Astrocyte of the cerebellum (primary cell): ENCODE data around the gene ADISSP.

ENCODE experiments used
- DNase-seq: peaks from one replicate; pipeline ENCODE4 v3.0.0-alpha.2; 2011; ENCODE audit warnings: low read depth
- H3K4me3 ChIP-seq: 2 replicates; pipeline ENCODE4 v1.5.1; 2011; ENCODE audit warnings: mild to moderate bottlenecking, low read depth, low read length, moderate library complexity
- in situ Hi-C: cut with HindIII; loops from 2 replicates; pipeline ENCODE4 v1.10.0; 2017; ENCODE audit warnings: low sequenced_read_pairs
- TF ChIP-seq, protein P1 (sequence below): IDR thresholded peaks from 2 replicates; pipeline ENCODE4 v1.5.1; 2012; ENCODE audit warnings: low read length, low read depth, moderate library complexity, mild to moderate bottlenecking; ENCODE audit errors: missing control alignments

The ADISSP gene

DNA sequence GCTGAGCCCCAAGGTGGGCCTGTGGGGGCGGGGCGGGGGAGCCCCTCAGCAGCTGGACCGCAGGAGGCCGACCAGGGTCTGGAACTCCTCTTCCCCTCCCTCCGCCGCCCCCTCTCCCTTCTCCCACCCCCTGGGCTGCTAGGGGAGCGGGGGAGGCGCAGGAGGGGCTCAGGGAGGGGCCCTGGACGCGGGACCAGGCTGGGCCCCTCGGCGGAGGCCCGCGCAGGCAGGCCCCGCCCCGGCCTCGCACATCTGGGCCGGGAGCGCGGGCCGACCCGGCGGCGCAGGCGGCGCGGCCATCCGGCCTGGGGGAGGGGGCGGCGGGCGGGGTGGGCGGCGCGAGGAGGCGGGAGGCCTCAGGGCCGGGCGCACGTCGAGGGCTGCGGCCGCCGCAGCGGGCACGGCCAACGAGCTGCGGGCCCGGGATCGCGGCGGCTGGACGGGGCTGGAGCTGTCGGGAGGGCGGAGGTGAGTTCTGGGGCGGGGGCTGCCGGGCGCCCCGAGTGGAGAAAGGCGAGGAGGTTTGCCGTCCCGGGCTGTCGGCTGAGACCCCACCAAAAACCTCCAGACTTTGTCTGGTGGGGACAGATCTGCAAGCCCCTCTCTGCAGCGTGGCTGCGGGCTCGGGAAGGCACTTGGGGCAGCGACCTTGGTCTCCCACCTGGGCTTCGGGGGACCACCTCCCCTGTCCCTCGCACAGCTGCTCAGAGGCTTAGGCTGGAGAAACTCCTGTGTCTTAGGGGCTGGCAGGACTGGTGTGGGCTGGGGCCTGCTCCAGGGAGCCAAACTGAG is 35.0 kb downstream of the ADISSP start, which contains the start of gene HSPA12B:
Gene HSPA12B, plus strand, starts transcription at position 359 of the 792 bp plus-strand sequence. CDS start 5,990 bp downstream, outside the sequence.
- TF ChIP-seq, protein P1, sequence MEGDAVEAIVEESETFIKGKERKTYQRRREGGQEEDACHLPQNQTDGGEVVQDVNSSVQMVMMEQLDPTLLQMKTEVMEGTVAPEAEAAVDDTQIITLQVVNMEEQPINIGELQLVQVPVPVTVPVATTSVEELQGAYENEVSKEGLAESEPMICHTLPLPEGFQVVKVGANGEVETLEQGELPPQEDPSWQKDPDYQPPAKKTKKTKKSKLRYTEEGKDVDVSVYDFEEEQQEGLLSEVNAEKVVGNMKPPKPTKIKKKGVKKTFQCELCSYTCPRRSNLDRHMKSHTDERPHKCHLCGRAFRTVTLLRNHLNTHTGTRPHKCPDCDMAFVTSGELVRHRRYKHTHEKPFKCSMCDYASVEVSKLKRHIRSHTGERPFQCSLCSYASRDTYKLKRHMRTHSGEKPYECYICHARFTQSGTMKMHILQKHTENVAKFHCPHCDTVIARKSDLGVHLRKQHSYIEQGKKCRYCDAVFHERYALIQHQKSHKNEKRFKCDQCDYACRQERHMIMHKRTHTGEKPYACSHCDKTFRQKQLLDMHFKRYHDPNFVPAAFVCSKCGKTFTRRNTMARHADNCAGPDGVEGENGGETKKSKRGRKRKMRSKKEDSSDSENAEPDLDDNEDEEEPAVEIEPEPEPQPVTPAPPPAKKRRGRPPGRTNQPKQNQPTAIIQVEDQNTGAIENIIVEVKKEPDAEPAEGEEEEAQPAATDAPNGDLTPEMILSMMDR: no peak
- no peak within 1 kb of the TSS for H3K4me3 ChIP-seq
- no peak for DNase-seq
- in situ Hi-C loops: no loop called here

DNA sequence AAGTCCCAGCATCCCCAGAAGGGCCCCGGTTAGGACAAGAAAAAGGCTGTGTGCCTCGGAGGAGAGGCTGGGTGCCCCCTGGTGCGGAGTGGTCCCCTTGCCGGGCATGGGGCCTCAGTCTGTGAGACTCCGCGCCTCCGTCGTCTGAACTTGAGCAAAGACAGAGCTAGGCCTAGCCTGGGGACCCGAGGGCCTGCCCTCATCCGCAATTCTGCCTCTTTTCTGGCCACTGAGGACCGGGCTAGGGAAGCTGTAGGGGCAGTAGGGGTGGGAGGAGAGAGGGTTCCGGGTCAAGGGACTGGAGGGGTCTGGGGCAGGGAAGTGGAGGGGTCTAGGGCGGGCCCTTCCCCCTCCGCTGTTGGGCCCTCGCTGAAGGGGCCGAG is 35.6 kb downstream of the ADISSP start:
- DNase-seq: no peak
- in situ Hi-C loops: no loop called here
- no peak overlapping the region for H3K4me3 ChIP-seq
- TF ChIP-seq, protein P1: no peak

DNA sequence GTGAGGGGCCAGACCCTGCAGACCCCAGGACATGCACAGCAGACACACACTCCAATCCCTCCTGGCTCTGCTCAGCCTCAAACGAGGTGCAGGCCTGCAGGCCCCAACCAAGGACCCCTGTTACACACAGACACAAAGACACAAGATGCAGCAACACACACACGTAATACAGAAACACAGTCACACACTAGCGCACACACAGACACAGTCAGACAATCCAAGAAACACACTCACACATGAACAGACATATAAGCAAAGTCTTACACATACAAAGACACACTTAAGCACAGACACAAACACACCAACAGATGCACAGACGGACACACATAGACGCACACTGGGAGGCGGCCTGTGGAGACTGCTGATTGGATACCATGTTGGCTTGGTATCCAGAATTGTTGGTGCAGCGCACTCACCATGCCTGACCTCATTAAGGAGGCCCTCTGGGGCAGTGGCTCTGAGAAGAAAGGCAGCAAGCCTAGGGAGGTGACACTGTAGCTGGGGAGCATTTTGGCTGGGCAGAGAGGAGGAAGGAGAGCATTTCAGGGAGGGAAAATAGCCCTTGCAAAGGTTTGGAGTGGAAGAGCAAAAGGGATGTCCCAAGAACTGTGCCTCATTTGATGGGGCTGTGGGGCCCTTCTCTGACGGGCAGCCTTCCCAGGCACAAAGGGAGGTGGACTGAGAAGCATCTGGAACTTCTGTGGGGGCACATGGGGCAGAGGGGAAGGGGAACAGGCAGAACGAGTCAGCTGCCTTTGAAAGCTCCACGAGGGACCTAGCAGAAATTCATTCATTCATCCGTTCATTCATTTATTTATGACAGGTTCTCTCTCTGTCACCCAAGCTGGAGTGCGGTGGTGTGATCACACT is 36.5 kb downstream of the ADISSP start:
- DNase-seq: no peak
- TF ChIP-seq, protein P1: no peak
- in situ Hi-C loops: no loop called here
- no peak overlapping the region for H3K4me3 ChIP-seq

DNA sequence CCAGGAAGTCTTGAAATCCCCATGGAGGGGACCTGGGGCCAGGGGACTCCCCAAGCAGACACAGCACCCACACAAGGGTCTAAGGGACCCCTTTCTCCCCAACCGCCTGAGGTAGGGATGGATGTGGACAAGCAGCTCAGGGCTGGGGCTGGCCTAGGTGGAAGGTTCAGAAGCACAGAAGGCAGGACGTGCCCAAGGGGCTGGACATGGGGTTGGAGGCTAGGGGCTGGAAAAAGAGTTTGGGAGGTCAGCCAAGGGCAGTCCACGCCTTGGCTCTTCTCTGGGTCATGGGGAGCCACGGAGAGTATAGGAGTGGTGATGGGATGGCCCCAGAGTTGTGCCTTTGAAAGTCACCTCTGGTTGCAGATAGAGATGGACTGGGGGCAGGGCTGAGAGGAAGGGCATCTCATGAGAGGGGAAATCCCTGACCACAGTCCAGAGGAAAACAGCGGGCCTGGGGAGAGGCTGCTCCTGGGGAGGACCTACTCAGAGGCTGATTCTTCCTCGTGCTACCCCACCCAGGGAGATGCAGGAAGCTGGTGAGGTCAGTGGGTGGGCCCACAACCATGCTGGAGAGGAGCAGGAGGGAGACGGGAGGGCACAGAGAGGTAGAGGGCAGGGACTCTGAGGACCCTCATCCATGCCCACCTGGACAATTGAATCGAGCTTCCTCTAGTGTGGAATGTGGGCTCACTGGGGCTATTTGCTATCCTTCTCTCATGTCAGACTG is 37.6 kb downstream of the ADISSP start:
- TF ChIP-seq, protein P1: no peak
- DNase-seq: no peak
- in situ Hi-C loops: no loop called here
- no peak overlapping the region for H3K4me3 ChIP-seq

DNA sequence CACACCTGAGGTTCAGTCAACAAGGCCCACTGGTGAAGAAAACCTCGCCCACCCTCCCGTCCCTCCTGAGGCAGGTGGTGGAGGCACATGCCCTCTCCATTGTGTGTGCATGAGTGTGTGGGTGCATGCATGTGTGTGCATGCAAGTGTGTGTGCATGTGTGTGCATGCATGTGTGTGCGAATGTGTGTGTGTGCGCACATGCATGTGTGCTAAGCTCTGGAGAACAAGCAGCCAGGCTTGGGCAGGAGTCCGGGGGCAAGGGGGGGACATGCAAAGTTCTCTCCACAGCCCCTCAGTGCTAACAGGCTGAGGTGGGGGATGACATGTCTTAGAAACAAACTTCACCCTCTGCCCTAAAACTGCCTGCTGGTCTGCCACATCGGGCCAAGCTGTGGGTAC is 38.2 kb downstream of the ADISSP start:
- H3K4me3 ChIP-seq: no peak overlapping the region
- in situ Hi-C loops: no loop called here
- TF ChIP-seq, protein P1: no peak
- no peak for DNase-seq

DNA sequence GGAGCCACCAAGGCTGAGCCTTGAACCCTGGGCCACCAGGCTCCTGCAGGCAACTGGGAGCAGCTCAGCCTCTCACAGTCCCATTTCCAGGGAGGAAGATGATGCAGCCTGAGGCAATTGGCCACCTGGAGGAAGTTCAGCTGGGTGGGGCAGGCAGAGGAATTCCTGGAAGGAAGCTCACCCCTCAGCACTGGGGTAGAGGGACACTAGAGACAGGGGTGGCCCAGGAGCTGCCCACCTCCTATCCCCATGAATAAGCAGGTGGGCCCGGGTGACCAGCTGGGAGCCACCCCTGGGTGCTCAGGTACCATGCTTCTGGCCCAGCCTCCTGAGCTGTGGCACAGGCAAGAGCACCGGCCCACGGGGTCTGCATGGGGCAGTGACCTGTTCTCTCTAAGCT is 38.7 kb downstream of the ADISSP start:
- in situ Hi-C loops: no loop called here
- no peak for DNase-seq
- no peak overlapping the region for H3K4me3 ChIP-seq
- TF ChIP-seq, protein P1: no peak
